Measurements from ENCODE around the gene OLFM1. TPM values are rescaled to one million over a fixed set of nuclear protein-coding genes. Genes with fewer than 3 reads are reported as not detected.

Gene OLFM1
- total and polyA plus RNA-seq, 2 donors (not counting 1 experiment from before 2014, with no cell fraction given), result 0.07 TPM; not detected in 1

GRCh38 chr9:135060461-135061116, 26.9 kb upstream of the OLFM1 start:
- Mint-ChIP-seq H3K27ac (no peak overlapping the region), H3K27me3 (peaks cover 5% of the 10 kb centered on the region), H3K9me3 (ENCODE audit: insufficient read depth) (peaks cover 3% of the 10 kb centered on the region), H3K4me1 (no peaks in the 10 kb centered on the region), H3K4me3 (no peak overlapping the region)
- H3K36me3 ChIP-seq (replicated peaks in 1 of 2; ENCODE audit: control extremely low read depth in 1 of 2, control insufficient read depth in 1 of 2, extremely low read depth in 1 of 2, insufficient read depth in 2 of 2, low read length in 1 of 2), result no peaks in the 10 kb centered on the region
- TF ChIP-seq EZH2 (IDR thresholded peaks at IDR 0.05; ENCODE audit: borderline replicate concordance, insufficient read depth, low read depth, low read length, poor library complexity, severe bottlenecking) (no peak), CTCF (IDR thresholded peaks at IDR 0.05) (no peak)
- H3K4me1 ChIP-seq (ENCODE audit: control insufficient read depth in 2 of 2, insufficient read depth in 2 of 2, low read length in 2 of 2), result no peaks in the 10 kb centered on the region
- H3K9me3 ChIP-seq (ENCODE audit: control extremely low read depth in 1 of 3, control insufficient read depth in 2 of 3, insufficient read depth in 1 of 3, low read length in 2 of 3), result peaks cover 0 to 24% (median 0%) of the 10 kb centered on the region in 3 donors
- no peak overlapping the region for H3K4me3 ChIP-seq (ENCODE audit: control extremely low read depth in 1 of 5, extremely low read depth in 1 of 5, insufficient read depth in 1 of 5, low read depth in 2 of 5, low read length in 4 of 5)
- WGBS (ENCODE audit: insufficient coverage), result 69% methylated on average over 4 of the region's 5 CpGs
- intact Hi-C loops (cut with micrococcal nuclease), result no loop called here
- H2AFZ ChIP-seq (ENCODE audit: insufficient read depth, low read depth, low read length, poor library complexity, severe bottlenecking), result no peak overlapping the region
- H3K27me3 ChIP-seq (replicated peaks in 1 of 4; ENCODE audit: control extremely low read depth in 1 of 4, control insufficient read depth in 3 of 4, insufficient read depth in 4 of 4, low read length in 3 of 4), result peaks cover 0 to 3% (median 0%) of the 10 kb centered on the region in 4 experiments
- H4K20me1 ChIP-seq (ENCODE audit: control insufficient read depth, insufficient read depth, low read length, poor library complexity, severe bottlenecking), result no peaks in the 10 kb centered on the region
- H3K79me2 ChIP-seq (ENCODE audit: control insufficient read depth, insufficient read depth, low read length), result no peaks in the 10 kb centered on the region
- H3K9ac ChIP-seq (ENCODE audit: low read length), result no peak overlapping the region
- H3K4me2 ChIP-seq (replicated peaks; ENCODE audit: low read depth, low read length, poor library complexity, severe bottlenecking), result no peak overlapping the region
- no peak overlapping the region for H3K27ac ChIP-seq (ENCODE audit: low read length in 2 of 2)
- CTCF ChIA-PET, result no interaction called here
- ATAC-seq (ENCODE audit: low read depth) (no peak), DNase-seq (no peak)
- POLR2A ChIA-PET, result no interaction called here

DNA sequence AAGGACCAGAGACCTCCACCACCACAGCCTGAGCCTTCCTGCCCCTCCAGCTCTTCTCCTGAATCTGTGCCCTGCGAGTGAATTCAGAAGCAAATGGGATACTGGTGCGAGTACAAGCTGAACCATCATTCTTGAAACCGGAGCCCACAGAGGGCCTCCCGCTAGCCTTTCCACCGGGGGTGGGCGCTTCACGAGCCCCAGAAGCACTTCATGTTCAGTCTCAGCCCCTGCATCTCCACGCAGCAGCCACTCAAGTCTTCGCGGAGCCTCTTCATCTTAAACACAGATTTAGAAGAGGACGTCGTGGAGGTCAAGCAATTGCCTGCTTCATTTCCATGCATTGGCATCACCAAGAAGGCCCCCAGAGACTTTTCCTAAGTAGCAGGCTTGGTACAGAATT, 26.0 kb upstream of the OLFM1 start:
- H3K27me3 ChIP-seq (replicated peaks in 1 of 4; ENCODE audit: control extremely low read depth in 1 of 4, control insufficient read depth in 3 of 4, insufficient read depth in 4 of 4, low read length in 3 of 4), result peaks cover 0 to 8% (median 0%) of the 10 kb centered on the region in 4 experiments
- peaks cover 0 to 25% (median 0%) of the 10 kb centered on the region in 3 donors for H3K9me3 ChIP-seq (ENCODE audit: control extremely low read depth in 1 of 3, control insufficient read depth in 2 of 3, insufficient read depth in 1 of 3, low read length in 2 of 3)
- H3K4me3 ChIP-seq (ENCODE audit: control extremely low read depth in 1 of 5, extremely low read depth in 1 of 5, insufficient read depth in 1 of 5, low read depth in 2 of 5, low read length in 4 of 5), result no peak overlapping the region
- Mint-ChIP-seq H3K4me1 (no peaks in the 10 kb centered on the region), H3K4me3 (no peak overlapping the region), H3K27me3 (peaks cover 10% of the 10 kb centered on the region), H3K9me3 (ENCODE audit: insufficient read depth) (peaks cover 3% of the 10 kb centered on the region), H3K27ac (no peak overlapping the region)
- H3K27ac ChIP-seq (ENCODE audit: low read length in 2 of 2), result no peak overlapping the region
- WGBS (ENCODE audit: insufficient coverage), result 92% methylated on average over 12 of the region's 12 CpGs
- intact Hi-C loops (cut with micrococcal nuclease), result no loop called here
- no peaks in the 10 kb centered on the region for H3K36me3 ChIP-seq (replicated peaks in 1 of 2; ENCODE audit: control extremely low read depth in 1 of 2, control insufficient read depth in 1 of 2, extremely low read depth in 1 of 2, insufficient read depth in 2 of 2, low read length in 1 of 2)
- no peak overlapping the region for H3K9ac ChIP-seq (ENCODE audit: low read length)
- no peak overlapping the region for H2AFZ ChIP-seq (ENCODE audit: insufficient read depth, low read depth, low read length, poor library complexity, severe bottlenecking)
- no peaks in the 10 kb centered on the region for H3K79me2 ChIP-seq (ENCODE audit: control insufficient read depth, insufficient read depth, low read length)
- TF ChIP-seq EZH2 (IDR thresholded peaks at IDR 0.05; ENCODE audit: borderline replicate concordance, insufficient read depth, low read depth, low read length, poor library complexity, severe bottlenecking) (no peak), CTCF (IDR thresholded peaks at IDR 0.05) (no peak)
- no peak overlapping the region for H3K4me2 ChIP-seq (replicated peaks; ENCODE audit: low read depth, low read length, poor library complexity, severe bottlenecking)
- H3K4me1 ChIP-seq (ENCODE audit: control insufficient read depth in 2 of 2, insufficient read depth in 2 of 2, low read length in 2 of 2), result no peaks in the 10 kb centered on the region
- ATAC-seq (ENCODE audit: low read depth) (no peak), DNase-seq (no peak)
- ChIA-PET CTCF (no interaction called here), POLR2A (no interaction called here)
- H4K20me1 ChIP-seq (ENCODE audit: control insufficient read depth, insufficient read depth, low read length, poor library complexity, severe bottlenecking), result no peaks in the 10 kb centered on the region
